Measurements from ENCODE around the gene MYO1H. TPM values are rescaled to one million over a fixed set of nuclear protein-coding genes. Genes with fewer than 3 reads are reported as not detected.

The MYO1H gene
- total and polyA plus RNA-seq, 2 of the 8 experiments (the other 6 are each of a cell fraction or from before 2014, with no cell fraction given), result 0.03 TPM; not detected in 1

GRCh38 chr12:109463756-109464155 is 116.1 kb downstream of the MYO1H start:
- peaks cover 13 to 90% of the 10 kb centered on the region in 2 experiments for H3K79me2 ChIP-seq (ENCODE audit: control insufficient read depth in 1 of 2, insufficient read depth in 2 of 2, low read length in 2 of 2)
- 77% methylated on average over 3 of the region's 5 CpGs; no CpG with 5 or more reads in 1 of the 2 experiments for WGBS, 2 experiments (ENCODE audit: extremely low coverage in 1 of 2, insufficient coverage in 1 of 2, insufficient read length in 1 of 2, insufficient replicate concordance in 2 of 2, low coverage in 1 of 2, low lambda C conversion rate in 2 of 2, missing lambda C conversion rate in 1 of 2)
- peak overlapping the region; percentile 64 for H2BK12ac ChIP-seq (ENCODE audit: low read depth, low read length)
- peaks cover 17% of the 10 kb centered on the region for H3K79me1 ChIP-seq (ENCODE audit: low read depth, low read length)
- H3K36me3 ChIP-seq (ENCODE audit: control insufficient read depth in 2 of 4, insufficient read depth in 4 of 4, low read length in 3 of 4), result peaks cover 2 to 25% (median 4%) of the 10 kb centered on the region in 4 experiments; a peak in 5 of 8 replicates
- H3K27me3 ChIP-seq (replicated peaks in 1 of 4; ENCODE audit: control insufficient read depth in 3 of 4, extremely low read depth in 1 of 4, insufficient read depth in 3 of 4, low read length in 3 of 4), result no peaks in the 10 kb centered on the region
- no peak overlapping the region for H3K14ac ChIP-seq (ENCODE audit: insufficient read length)
- no peak for DNase-seq (ENCODE audit: low read depth in 1 of 2, low spot score in 2 of 2)
- H2AFZ ChIP-seq (ENCODE audit: low read length), result no peak overlapping the region
- no peak for FAIRE-seq
- H2BK15ac ChIP-seq (ENCODE audit: low read length), result no peak overlapping the region; the same call in 1 of the 2 replicates
- ChIA-PET POLR2A (ENCODE audit: partially characterized antibody) (interaction anchor here (0.9 to 4.6 kb wide), 4 partner anchors 9 to 26 kb away, joined by 3 to 25 read pairs (median 14); partner anchors contain the start of genes KCTD10 and UBE3B), CTCF (ENCODE audit: partially characterized antibody) (interaction anchor here (0.7 to 19.5 kb wide), 6 partner anchors 10 to 41 kb away, joined by 3 to 245 read pairs (median 6); no protein-coding TSS in a partner anchor)
- H3K27ac ChIP-seq (ENCODE audit: low read depth, low read length), result no peak overlapping the region; the same call in 1 of the 2 replicates
- H4K20me1 ChIP-seq (replicated peaks in 1 of 2; ENCODE audit: control insufficient read depth in 1 of 2, insufficient read depth in 2 of 2, low read length in 2 of 2), result peaks cover 5 to 7% of the 10 kb centered on the region in 2 experiments
- no peak overlapping the region for H4K5ac ChIP-seq (ENCODE audit: insufficient read length, low read depth, low read length)
- H3K4me2 ChIP-seq (ENCODE audit: insufficient read depth in 1 of 2, low read depth in 2 of 2, low read length in 2 of 2), result peak overlapping the region; percentile 12 to 58
- H3K56ac ChIP-seq (replicated peaks; ENCODE audit: insufficient read length, low read depth, low read length), result no peak overlapping the region
- no peaks in the 10 kb centered on the region for H3K9me3 ChIP-seq (ENCODE audit: insufficient read depth in 2 of 2, low read depth in 1 of 2, low read length in 1 of 2)
- peak overlapping the region; percentile 65; the same call in 1 of the 2 replicates for H3K18ac ChIP-seq (ENCODE audit: extremely low read depth, low read length)
- peak overlapping the region; percentile 82 for H4K91ac ChIP-seq (replicated peaks; ENCODE audit: insufficient read length, low read length)
- H4K8ac ChIP-seq (ENCODE audit: extremely low read depth, insufficient read depth, low read length), result no peak overlapping the region
- no peak overlapping the region for H3K9ac ChIP-seq (replicated peaks in 1 of 4; ENCODE audit: extremely low read depth in 1 of 4, low read depth in 3 of 4, low read length in 3 of 4)
- H3K23ac ChIP-seq (ENCODE audit: insufficient read length), result no peak overlapping the region
- no peak overlapping the region for H3K4ac ChIP-seq (replicated peaks; ENCODE audit: insufficient read length, low read depth, low read length)
- peaks cover 35 to 58% (median 43%) of the 10 kb centered on the region in 4 experiments for H3K4me1 ChIP-seq (replicated peaks in 1 of 4; ENCODE audit: control insufficient read depth in 3 of 4, insufficient read depth in 4 of 4, low read length in 3 of 4)
- H2BK5ac ChIP-seq (ENCODE audit: low read depth, low read length), result peak overlapping the region; percentile 99
- no peaks in the 10 kb centered on the region; the same call in 1 of the 2 replicates for H3K23me2 ChIP-seq (ENCODE audit: low read depth, low read length)
- peak overlapping the region; percentile 73; the same call in 1 of the 2 replicates for H2BK20ac ChIP-seq (ENCODE audit: low read length)
- peak overlapping the region; percentile 44 for H2BK120ac ChIP-seq (replicated peaks; ENCODE audit: low read depth, low read length)
- H3K4me3 ChIP-seq (ENCODE audit: extremely low read depth in 1 of 4, insufficient read depth in 2 of 4, low read depth in 3 of 4, low read length in 4 of 4), result peak overlapping the region in 1 of 4 experiments; percentile 10; a peak in 1 of 8 replicates
- peak overlapping the region; percentile 54; the same call in 1 of the 2 replicates for H2AK5ac ChIP-seq (ENCODE audit: low read depth, low read length)
- no peak for TF ChIP-seq NANOG (IDR thresholded peaks at IDR 0.05; ENCODE audit: insufficient read depth, low read depth, low read length, poor library complexity, severe bottlenecking)
- no peak for TF ChIP-seq CBX8 (IDR thresholded peaks at IDR 0.05; ENCODE audit: borderline replicate concordance, low read depth, low read length)
- peak; percentile 34; the same call in 1 of the 2 replicates for TF ChIP-seq MAX (IDR thresholded peaks at IDR 0.05)
- TF ChIP-seq CREB1 (IDR thresholded peaks at IDR 0.05), result no peak
- no peak for TF ChIP-seq SP4 (IDR thresholded peaks at IDR 0.05; ENCODE audit: low read length)
- no peak for TF ChIP-seq E2F6 (IDR thresholded peaks at IDR 0.05)
